Keratinocyte (primary cell): ENCODE data around the gene ANTXRL.

ENCODE experiments used
- EZH2 ChIP-seq: IDR thresholded peaks from one replicate; pipeline ENCODE4 v1.6.1; 2012; ENCODE audit warnings: inconsistent platforms, mild to moderate bottlenecking, low read length, moderate library complexity
- TF ChIP-seq, protein P1 (sequence below), 3 experiments: IDR thresholded peaks in 1 of 3; conservative IDR thresholded peaks in 1 of 3; optimal IDR thresholded peaks in 1 of 3; 2 replicates in 2 of 3; 3 replicates in 1 of 3; pipeline versions ENCODE3 to v1.5.1; 2011; ENCODE audit warnings: low read length in 3 of 3, mild to moderate bottlenecking in 3 of 3, moderate library complexity in 2 of 3, control low read depth in 1 of 3, inconsistent platforms in 1 of 3; ENCODE audit not compliant: insufficient read depth in 2 of 3; ENCODE audit errors: extremely low read depth in 1 of 3

DNA sequence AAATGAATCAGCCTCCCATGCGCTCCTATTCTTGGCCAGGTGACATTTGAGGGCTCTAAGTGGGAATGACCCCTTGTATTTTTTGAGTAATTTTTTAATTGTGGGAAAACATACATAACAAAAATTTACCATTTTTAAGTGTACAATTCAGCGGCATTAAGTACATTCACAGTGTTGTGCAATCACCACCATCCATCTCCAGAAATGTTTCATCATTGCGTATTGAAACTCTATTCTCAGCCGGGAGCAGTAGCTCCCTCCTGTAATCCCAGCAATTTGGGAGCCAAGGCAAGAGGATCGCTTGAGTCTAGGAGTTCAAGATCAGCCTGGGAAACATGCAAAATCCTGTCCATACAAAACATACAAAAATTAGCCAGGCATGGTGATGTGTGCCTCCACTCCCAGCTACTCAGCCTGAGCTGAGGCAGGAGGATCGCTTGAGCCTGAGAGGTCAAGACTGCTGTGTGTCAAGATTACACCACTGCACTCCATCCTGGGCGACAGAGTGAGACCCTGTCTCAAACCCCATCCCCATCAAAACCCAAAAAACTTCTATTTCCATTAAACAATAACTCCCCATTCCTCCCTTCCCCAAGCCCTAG lies 2.5 kb downstream of the ANTXRL start:
- TF ChIP-seq, protein P1, sequence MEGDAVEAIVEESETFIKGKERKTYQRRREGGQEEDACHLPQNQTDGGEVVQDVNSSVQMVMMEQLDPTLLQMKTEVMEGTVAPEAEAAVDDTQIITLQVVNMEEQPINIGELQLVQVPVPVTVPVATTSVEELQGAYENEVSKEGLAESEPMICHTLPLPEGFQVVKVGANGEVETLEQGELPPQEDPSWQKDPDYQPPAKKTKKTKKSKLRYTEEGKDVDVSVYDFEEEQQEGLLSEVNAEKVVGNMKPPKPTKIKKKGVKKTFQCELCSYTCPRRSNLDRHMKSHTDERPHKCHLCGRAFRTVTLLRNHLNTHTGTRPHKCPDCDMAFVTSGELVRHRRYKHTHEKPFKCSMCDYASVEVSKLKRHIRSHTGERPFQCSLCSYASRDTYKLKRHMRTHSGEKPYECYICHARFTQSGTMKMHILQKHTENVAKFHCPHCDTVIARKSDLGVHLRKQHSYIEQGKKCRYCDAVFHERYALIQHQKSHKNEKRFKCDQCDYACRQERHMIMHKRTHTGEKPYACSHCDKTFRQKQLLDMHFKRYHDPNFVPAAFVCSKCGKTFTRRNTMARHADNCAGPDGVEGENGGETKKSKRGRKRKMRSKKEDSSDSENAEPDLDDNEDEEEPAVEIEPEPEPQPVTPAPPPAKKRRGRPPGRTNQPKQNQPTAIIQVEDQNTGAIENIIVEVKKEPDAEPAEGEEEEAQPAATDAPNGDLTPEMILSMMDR (optimal IDR thresholded peaks at IDR 0.05 in 1 of 3, IDR thresholded peaks at IDR 0.05 in 1 of 3, conservative IDR thresholded peaks at IDR 0.05 in 1 of 3; ENCODE audit: extremely low read depth in 1 of 3, insufficient read depth in 2 of 3, low read length in 3 of 3): no peak
- no peak for TF ChIP-seq EZH2
